HT1080 (cell line): Measurements from ENCODE around the gene GPR141. TPM values are rescaled to one million over a fixed set of nuclear protein-coding genes. Genes with fewer than 3 reads are reported as not detected.
"Not testable (repeated sequence)": the region's sequence is repeated elsewhere in the genome, so short reads cannot be mapped to it uniquely, and the experiment has no call there.

Source experiments
- DNase-seq: peaks from one replicate; pipeline ENCODE4 v3.0.0-alpha.2; 2015; ENCODE audit warnings: low read depth
- total RNA-seq: library from RNA; depleted of rRNA; stranded (reverse); fragments of >200 nt; shearing (Covaris generic); gene quantifications from 2 replicates; pipeline ENCODE4 v1.2.3, GENCODE V29; 2014

GPR141 gene
- total RNA-seq, 1 experiment from 2014 or later: not detected

DNA sequence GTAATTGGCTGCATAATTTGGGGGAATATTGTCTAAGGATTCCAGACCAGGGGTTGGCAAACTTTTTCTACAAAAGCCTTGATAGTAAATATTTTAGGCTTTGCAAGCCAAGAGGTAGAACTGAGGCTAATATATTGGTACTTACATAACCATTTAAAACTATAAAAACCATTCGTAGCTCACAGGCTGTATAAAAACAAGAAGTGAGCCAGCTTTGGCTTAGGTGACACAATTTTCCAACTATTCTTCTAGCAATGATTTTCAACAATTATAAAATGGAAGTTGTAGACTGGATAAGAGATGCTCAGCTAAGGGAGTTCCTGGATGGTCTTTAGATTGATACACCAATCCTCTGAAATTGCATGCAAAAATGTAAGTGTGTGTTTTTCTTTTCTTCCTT, 1.4 kb downstream of the GPR141 start:
- DNase-seq: no peak

DNA sequence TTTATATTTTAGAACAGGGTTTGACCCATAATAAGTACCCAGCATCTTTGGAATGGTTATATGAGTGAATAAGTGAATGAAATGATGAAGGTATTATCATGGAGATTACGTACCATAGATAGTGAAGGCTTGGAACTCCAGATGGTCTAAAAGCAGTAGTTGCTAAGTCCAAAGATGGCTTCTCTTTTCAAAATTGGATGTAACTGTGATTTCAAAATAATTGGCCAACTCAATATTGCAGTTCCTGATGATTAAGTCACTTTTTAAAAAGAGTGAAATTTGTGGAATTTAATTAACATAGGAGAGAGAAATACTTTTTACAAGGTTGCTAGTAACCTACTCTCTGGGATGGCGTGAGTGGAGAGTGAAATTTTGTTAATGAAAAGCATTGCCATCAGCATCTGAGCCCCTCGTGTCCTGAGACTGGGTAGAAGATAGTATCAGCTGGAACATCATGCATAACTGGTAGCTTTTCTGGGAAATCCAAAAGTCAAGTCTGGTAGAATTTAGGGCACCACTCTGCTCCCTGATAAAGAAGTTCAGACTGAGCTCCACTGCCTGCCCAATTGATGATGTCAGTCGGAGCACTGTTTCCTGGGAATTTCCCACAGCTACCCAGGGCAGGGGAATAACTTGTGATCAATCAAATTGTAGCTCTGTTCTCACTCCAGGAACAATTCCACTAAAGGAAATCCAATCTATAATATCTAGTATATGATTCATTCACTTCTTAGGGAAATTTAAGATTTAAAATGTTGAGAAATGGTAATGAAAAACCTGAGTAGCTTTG, 3.2 kb downstream of the GPR141 start:
- no peak for DNase-seq

DNA sequence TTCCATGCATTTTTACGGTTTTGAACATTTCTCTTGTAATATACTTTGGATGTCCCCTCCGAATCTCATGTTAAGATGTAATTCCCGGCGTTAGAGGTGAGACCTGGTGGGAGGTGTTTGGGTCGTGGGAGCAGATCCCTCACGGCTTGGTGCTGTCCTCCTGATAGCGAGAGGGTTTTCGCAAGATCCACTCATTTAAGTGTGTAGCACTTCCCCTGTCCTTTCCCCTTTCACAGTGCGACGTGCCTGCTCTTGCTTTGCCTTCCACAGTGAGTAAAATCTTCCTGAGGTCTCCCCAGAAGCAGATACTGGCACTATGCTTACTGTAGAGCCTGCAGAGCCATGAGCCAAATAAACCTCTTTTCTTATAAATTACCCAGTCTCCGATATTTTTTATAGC, 6.6 kb downstream of the GPR141 start:
- no peak for DNase-seq

DNA sequence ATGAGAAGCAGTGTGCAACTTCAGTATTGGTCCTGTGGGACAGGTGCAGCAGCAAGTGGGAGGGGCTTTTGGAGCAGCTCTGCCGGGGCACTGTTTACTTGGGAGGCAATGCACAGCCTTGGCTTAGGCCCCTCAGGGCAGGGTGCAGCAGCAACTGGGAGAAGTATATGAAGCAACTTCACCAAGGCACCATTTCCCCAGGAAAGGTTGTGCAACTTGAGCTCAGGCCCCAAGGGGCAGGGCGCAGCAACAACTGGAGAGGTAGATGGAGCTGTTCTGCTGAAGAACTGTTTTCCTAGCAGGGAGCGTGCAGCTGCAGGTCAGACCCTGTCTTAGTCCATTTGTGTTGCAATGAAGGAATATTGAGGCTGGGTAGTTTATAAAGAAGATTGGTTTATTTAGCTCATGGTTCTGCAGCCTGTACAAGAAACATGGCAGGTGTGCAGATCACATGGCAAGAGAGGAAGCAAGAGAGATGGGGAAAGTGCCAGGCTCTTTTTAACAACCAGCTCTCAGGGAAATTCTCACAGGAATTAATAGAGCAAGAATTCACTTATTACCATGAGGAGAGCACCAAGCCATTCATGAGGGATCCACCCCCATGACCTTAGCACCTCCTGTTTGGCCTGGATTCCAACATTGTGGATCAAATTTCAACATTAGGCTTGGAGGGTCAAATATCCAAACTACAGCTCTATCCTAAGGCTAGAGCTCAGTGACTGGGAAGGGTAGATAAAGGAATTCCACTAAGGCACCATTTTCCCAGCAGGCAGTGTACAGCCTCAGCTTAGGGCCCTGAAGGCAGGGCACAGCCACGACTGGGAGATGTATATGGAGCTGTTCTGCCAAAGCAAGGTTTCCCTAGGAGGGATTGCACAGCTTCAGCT, 10.9 kb downstream of the GPR141 start:
- no peak for DNase-seq

DNA sequence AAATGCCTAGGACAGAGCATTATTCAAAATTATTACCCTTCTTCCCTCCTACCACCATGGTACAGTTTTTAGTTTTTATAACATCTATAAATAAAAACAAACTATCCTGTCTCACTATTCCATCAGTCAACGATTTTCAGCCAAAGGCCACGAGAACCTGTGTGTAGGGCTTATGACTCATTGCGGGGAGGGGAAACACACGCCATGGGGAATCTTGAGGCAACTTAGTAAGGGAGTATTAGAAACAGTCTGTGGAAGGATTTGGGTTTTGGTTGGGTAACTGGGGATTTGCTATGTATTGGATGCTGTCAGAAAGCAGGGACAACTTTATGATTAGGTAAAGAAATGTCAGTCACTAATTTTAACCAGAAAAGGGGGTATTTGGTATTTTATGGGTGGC, 14.7 kb downstream of the GPR141 start:
- DNase-seq: peak; percentile 5

DNA sequence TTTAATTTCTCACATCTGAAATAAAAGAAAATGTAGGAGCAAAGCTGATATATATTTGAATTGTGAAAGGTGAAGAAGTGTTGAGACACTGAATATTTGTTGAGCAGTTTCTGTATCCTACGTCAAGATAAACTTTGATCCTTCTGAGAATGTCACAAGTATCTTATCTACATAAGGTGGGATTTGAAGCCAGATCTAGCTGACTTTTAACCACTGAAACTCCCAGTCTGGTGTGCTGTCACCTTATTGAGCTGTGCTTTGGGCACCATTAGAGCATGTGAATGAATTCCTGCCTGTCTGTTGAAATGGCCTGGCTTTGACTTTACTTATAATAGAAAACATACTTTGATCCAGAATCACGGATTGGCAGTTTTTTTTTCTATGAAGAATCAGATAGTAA, 15.2 kb downstream of the GPR141 start:
- DNase-seq: no peak

DNA sequence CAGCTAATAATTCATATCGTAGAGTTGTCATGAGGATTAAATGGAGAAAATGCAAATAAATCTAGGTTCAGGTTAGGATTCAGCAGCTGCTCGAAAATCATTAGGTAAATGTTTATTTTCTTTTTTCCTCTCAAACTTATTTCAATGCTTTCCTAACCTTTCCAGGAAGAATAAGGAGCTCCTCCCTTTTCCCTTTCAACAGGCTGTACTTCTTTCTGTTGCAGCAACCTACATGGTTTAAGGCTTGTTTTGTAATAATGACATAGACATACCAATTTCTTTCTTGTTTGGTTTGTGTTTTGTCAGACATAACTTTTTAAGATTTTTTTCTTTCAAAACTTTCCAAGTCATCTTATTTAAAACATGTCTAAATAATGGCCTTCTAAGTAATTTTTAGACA, 18.2 kb downstream of the GPR141 start:
- no peak for DNase-seq

DNA sequence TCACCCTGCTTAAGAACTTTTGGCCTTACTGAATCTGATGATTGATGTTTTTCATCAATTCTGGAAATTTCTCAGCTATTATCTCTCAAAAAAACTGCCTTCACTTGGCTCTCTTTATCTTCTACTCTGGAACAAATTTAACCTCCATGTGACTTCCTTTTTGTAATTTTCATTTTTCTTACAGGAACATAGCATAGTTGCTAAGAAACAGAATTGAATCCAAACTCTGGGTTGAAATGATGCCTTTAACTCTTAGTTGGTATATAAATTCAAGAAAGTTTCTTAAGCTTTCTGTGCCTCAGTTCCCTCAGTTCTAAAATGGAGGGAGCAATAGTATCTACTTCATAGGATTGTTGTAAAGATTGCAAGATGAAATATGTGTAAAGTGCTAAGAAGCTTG, 19.8 kb downstream of the GPR141 start:
- DNase-seq: no peak

DNA sequence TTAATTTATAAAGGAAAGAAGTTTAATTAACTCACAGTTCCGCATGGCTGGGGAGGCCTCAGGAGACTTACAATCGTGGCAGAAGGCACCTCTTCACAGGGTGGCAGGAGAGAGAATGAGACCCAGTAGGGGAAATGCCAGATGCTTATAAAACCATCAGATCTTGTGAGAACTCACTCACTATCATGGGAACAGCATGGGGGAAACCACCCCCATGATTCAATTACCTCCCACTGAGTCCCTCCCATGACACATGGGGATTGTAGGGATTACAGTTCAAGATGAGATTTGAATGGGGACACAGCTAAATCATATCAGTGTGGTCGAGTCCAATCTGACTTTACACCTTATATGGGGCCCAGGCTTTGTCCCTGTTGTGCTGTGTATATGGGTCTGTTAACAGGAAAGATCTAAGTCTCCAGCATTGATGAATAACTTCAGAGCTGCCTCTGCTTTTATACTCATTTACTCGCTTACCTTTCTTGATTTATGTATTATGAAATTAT, 20.8 kb downstream of the GPR141 start:
- DNase-seq: not testable (repeated sequence)

DNA sequence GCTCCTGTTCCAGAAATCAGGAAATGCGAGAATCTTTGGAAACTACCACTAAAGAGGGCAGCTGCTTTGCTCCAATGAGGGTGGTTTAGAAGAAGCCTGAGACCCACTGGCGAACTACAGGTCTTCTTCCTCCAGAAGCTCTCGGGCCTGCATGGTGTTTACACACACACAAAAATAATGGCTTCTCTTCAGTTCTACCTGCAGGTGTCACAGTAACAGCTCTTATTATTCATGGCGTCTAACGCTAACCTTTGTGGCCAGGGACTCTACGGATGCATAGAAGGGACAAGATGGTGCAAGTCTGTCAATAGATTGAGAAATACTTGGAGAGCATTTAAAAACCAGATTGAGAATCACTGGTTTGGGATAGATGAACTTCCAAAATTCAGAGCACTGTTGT, 22.4 kb downstream of the GPR141 start:
- DNase-seq: no peak

DNA sequence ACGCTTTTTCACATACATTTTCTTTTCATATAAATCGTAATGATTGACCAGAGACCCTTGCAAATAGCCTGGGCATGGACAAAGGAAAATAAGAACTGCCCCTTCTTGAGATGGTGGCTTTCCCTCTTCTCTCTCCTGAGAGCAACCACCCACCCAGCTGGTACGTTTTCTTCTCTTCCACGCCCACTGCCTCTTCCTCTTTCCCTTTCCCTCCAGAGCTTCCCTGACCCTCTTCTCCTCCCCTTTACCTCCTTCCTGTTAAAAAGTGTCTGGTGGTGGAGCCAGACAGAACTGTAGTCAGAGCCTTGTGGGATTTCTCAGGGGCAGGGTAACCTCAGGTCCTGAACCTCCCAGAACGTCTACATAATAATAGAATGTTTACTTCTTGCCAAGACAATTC, 23.2 kb downstream of the GPR141 start:
- no peak for DNase-seq

DNA sequence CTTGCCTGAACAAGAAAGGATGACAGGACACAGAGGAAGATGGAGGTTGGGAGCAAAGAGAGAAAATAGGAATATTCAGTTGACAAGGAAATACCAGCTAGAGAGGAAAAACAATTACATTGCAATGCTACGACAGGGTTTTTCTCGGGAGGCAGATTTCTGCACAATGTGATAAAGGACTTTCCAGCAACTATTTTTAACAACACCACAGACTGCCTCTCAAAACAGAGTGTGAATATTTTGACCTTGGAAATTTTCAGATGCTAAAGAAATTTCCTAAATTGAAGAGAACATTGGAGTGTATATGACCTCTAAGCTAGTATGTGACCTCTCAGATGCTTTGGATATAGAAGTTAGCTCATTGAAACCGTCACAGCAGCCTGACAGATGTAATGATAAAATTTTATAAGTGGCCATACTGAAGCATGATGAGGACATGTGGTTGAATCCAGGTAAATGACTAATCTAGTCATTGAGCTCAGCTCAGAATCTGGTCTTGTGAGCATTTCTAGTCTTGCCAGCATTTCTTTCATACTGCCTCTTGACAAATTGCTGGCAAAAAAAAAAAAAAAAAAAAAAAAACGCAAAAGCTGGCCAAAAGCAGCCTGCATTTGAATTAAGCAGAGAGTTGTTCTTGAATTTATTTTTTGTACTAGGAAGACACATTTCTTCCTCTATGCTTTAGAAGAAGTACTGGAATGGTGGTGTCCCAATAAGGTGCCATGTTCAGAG, 24.4 kb downstream of the GPR141 start:
- DNase-seq: no peak

DNA sequence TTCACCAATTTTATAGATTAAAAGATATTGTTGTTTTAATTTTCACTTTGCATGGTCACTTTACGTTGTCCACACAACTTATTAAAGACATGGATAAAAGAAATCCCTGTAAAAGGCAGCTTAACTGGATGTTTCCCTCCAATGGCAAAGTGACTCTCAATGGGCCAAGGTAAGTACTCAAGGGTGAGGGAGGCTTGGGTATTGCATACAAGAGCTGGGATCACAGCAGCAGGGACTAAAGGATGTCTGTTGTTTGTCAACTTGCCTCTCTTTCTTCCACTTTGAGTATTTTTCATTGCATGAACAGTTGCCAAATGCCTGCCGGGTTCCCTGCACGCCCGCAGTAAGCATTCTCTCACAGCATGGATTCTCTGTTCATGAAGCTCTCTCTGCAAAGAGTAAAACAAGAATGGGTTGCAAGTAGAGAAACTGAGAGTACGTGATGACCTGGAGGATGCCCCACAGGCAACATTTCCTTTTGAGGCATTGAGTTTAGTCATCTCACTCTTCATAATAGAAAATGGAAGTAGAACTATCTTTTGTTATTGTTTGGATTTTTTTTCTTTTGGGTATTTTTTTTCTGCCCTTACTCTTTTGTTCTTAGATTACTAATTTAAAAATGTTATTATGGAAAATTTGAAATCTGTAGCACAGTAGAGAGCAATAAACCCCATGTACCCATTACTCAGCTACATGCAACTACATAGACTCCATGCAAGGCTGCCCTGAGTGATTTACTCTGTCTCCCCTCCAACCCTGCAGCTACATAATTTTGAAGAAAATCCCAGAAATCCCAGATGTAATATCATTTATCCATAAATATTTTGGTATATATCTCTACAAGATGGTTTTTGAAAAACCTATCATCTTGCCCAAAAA, 26.3 kb downstream of the GPR141 start:
- DNase-seq: no peak

DNA sequence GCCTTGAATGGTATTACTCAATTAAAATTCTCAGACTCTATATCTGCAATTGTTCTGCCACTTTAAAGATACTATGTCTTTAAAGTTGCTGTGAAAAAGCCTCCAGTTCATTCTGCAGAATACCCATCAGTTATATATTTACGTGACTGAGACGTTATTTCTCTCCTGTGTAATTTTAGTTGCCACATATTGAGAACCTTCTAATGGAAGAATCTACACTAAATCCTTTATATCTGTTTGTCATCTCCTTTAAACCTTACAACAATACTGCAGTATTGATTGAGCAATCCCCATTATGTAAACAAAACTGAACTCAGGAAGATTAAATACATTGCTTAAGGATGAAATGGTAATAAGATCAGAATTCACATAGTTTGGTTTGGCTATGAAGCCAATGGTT, 30.0 kb downstream of the GPR141 start:
- no peak for DNase-seq

DNA sequence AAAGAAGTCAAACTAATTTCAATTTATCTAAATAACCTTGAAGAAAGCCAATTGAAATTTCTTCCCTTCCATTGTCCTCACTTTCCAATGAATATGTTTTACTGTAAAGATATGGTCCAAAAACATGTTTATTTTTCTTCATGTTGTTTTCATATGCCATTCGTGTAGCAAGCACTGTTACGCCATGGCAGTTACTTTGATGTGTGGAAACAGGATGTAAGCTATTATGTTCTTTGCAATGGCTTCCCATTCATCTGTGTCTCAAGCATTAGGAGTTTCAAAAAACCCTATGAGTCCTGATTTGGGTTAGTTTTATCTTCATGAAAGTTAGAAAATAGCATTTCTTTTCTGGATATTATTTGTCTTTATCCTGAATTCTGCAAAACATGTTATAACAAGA, 31.0 kb downstream of the GPR141 start:
- DNase-seq: no peak

DNA sequence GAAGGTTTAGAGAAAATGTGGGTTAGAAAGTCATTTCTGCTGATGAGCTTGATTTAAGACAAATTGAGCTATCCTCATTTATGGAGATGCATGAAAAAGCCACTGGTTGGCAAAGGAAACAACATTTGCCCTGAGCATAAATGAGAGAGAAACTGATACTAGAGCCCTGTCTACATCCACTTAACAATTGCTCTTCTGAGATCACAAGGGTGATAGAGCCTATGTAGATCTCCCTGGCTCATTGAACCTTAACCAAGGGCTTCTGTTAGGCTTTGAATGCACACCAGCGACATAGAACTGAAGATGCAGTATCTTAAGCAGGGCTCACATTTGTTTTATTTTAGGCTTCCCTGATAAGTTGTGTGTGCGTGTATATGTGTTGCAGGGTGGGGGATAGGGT, 35.0 kb downstream of the GPR141 start:
- DNase-seq: no peak

DNA sequence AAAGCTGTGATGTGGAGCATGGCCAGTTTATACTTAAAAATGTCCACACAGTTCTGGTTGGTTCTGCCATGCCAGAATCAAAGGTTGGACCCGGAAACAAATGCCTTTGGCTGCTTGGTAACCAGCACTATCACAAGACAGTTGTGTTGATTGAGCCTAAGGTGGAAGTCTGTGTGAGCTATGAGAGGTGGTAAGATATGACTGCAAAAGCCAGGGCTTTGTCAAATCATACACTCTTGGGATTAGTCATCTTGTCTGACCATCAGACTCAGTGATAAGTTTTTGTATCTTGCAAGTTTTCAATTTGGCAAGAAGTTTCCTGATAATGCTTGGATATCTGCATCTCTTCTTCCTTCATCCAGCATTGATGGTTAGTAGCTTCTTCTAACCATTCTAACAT, 35.5 kb downstream of the GPR141 start:
- no peak for DNase-seq

DNA sequence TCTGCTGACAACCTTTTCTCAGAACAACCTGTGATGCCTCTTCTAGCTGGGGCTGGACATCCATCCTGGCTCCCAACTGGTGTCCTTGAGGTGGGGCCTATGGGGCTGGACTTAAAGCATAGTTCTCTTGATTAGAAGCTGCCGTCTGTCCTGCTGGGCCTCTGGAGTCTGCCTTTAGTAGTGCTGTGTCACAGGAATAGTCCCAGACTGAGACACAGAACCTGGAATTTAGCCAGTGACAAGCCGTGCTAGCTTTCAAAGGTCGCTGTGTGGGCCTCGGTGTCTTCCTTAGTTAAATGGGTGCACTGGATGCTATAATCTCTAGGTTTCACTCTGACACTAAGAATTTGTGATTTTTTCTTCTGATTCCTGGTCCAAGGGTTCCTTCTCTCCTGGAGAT, 41.2 kb downstream of the GPR141 start:
- DNase-seq: no peak

DNA sequence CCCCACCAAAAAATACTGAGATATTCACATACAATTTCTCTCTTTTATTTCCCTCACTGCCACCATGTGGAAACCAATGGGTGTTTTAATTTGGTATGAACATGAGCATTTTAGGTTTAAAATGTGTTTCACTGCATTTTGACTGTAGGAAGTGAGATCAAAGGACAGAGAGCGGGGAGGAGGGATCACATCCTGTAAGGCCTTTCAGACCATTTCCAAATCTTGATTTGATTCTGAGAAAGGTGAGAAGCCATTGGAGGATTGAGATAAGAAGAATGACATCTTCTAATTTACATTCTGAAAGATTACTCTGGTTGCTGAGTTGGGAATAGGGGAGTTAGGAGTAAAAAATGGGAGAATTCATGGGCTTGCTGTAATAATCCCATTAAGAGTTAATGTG, 42.5 kb downstream of the GPR141 start:
- no peak for DNase-seq

DNA sequence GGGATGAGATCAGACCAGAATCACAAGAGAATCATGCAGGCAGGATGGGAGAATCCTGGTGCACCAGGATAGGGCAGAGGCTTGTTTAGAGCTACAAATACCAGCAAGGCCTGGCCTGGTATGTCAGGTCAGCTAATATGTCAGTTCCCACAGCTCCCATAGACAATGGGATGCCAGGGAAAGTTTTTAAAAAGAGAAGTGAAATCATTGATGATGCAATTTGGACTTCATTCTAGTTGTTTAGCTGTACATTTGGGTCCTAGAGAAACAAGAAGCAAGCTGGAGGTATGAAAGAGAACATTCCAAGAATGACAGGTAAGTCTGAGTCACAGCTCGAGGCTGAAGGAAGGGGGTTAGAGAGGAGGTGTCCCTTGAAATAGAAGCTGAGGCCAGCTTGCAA, 45.2 kb downstream of the GPR141 start:
- no peak for DNase-seq

DNA sequence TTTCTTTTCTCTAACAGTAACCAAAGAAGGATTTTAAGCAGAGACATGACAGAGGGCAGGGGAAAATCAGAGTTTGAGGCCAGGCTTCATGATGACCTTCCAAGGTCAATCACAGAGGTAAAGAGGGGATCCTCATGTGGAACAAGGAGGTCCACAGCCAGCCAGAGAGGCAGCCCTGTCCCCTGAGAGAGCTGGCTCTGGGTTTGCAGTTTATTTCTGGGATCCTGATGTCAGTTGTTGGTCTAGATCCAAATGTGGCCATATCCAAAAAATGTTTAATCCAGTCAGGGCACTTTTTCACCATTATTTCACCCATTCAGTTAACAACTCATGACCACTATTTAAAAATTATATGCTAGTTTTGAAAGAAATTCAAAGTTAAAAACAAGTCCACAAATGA, 45.6 kb downstream of the GPR141 start:
- DNase-seq: no peak
